CD14-positive monocyte (primary cell): ENCODE measurements around the gene CENPC. TPM values are rescaled to one million over a fixed set of nuclear protein-coding genes. Genes with fewer than 3 reads are reported as not detected.

ENCODE experiments used
- DNase-seq, 3 donors: peaks; one replicate each; pipeline ENCODE4 v3.0.0-alpha.2; 2011 to 2022
- H2AFZ ChIP-seq: 2 replicates; pipeline ENCODE4 v1.6.0; 2012; ENCODE audit warnings: mild to moderate bottlenecking, low read depth, low read length, inconsistent platforms; ENCODE audit not compliant: insufficient read depth, poor library complexity, severe bottlenecking
- H3K27ac ChIP-seq, 2 donors: 1 replicate in 1 of 2; 2 replicates in 1 of 2; pipeline ENCODE4 v1.5.1; 2012 to 2013; ENCODE audit warnings: low read length in 2 of 2, control low read depth in 1 of 2, inconsistent platforms in 1 of 2, low read depth in 1 of 2, mild to moderate bottlenecking in 1 of 2
- H3K27me3 ChIP-seq, 2 donors: one replicate each; pipeline versions ENCODE4 v1.6.0 to v1.6.1; 2011 to 2013; ENCODE audit warnings: low read length in 2 of 2; ENCODE audit not compliant: control insufficient read depth in 2 of 2, insufficient read depth in 2 of 2
- H3K36me3 ChIP-seq, 2 donors: replicated peaks in 1 of 2; 1 replicate in 1 of 2; 2 replicates in 1 of 2; pipeline versions ENCODE4 v1.5.1 to v1.6.1; 2012 to 2013; ENCODE audit warnings: low read length in 2 of 2, control low read depth in 1 of 2, inconsistent platforms in 1 of 2, mild to moderate bottlenecking in 1 of 2; ENCODE audit not compliant: insufficient read depth in 2 of 2, control insufficient read depth in 1 of 2
- H3K4me1 ChIP-seq, 2 donors: 1 replicate in 1 of 2; 2 replicates in 1 of 2; pipeline versions ENCODE4 v1.5.1 to v1.6.1; 2012 to 2013; ENCODE audit warnings: low read length in 2 of 2, control low read depth in 1 of 2, inconsistent platforms in 1 of 2, mild to moderate bottlenecking in 1 of 2, moderate library complexity in 1 of 2; ENCODE audit not compliant: insufficient read depth in 2 of 2, control insufficient read depth in 1 of 2
- H3K4me2 ChIP-seq: replicated peaks from 2 replicates; pipeline ENCODE3; 2012; ENCODE audit warnings: low read length, moderate library complexity, mild to moderate bottlenecking; ENCODE audit not compliant: poor library complexity, severe bottlenecking; ENCODE audit errors: extremely low read depth
- H3K4me3 ChIP-seq, 3 experiments: fragments of 200-600 bp in 1 of 3; sonication (generic) in 1 of 3; replicated peaks in 1 of 3; 1 replicate in 2 of 3; 2 replicates in 1 of 3; pipeline ENCODE4 v1.5.1; 2011 to 2013; ENCODE audit warnings: low read length in 3 of 3, mild to moderate bottlenecking in 3 of 3, control low read depth in 2 of 3, low read depth in 2 of 3, inconsistent platforms in 1 of 3, moderate library complexity in 1 of 3
- H3K79me2 ChIP-seq: 2 replicates; pipeline ENCODE4 v1.6.0; 2012; ENCODE audit warnings: mild to moderate bottlenecking, control low read depth, inconsistent platforms, low read length, moderate library complexity; ENCODE audit not compliant: insufficient read depth
- H3K9ac ChIP-seq: 2 replicates; pipeline ENCODE4 v1.6.0; 2017; ENCODE audit warnings: low read length, mild to moderate bottlenecking; ENCODE audit not compliant: insufficient read depth, poor library complexity, severe bottlenecking
- H3K9me3 ChIP-seq, 2 donors: replicated peaks in 1 of 2; 1 replicate in 1 of 2; 2 replicates in 1 of 2; pipeline versions ENCODE4 v1.5.1 to v1.6.1; 2012 to 2013; ENCODE audit warnings: low read length in 2 of 2, control low read depth in 1 of 2; ENCODE audit not compliant: control insufficient read depth in 1 of 2, insufficient read depth in 1 of 2
- H4K20me1 ChIP-seq: 2 replicates; pipeline ENCODE4 v1.6.0; 2012; ENCODE audit warnings: mild to moderate bottlenecking, low read length, control low read depth, moderate library complexity; ENCODE audit not compliant: insufficient read depth
- H3K27ac Mint-ChIP-seq, 7 donors: one replicate each; pipeline ENCODE4 v1.8.0; 2020; ENCODE audit warnings: mild to moderate bottlenecking in 7 of 7, mixed read lengths in 7 of 7, moderate library complexity in 6 of 7, inconsistent platforms in 2 of 7
- H3K27me3 Mint-ChIP-seq, 3 donors: one replicate each; pipeline ENCODE4 v1.8.0; 2021 to 2022; ENCODE audit warnings: low read depth in 3 of 3, mild to moderate bottlenecking in 3 of 3, mixed read lengths in 3 of 3, moderate library complexity in 3 of 3, inconsistent platforms in 1 of 3
- H3K36me3 Mint-ChIP-seq, 2 donors: one replicate each; pipeline ENCODE4 v1.8.0; 2020; ENCODE audit warnings: mixed read lengths in 2 of 2, inconsistent platforms in 1 of 2, mild to moderate bottlenecking in 1 of 2
- H3K4me1 Mint-ChIP-seq: one replicate; pipeline ENCODE4 v1.8.0; 2020; ENCODE audit warnings: mild to moderate bottlenecking, mixed read lengths
- H3K4me3 Mint-ChIP-seq, 2 donors: one replicate each; pipeline ENCODE4 v1.8.0; 2020; ENCODE audit warnings: mild to moderate bottlenecking in 2 of 2, mixed read lengths in 2 of 2, moderate library complexity in 1 of 2
- H3K9me3 Mint-ChIP-seq, 7 donors: one replicate each; pipeline ENCODE4 v1.8.0; 2020 to 2022; ENCODE audit warnings: mixed read lengths in 7 of 7, mild to moderate bottlenecking in 6 of 7, moderate library complexity in 6 of 7, inconsistent platforms in 2 of 7
- CTCF ChIP-seq: fragments of 200-600 bp; IDR thresholded peaks from one replicate; pipeline ENCODE4 v1.8.0; 2022; ENCODE audit warnings: antibody characterized with exemption, mild to moderate bottlenecking
- WGBS: methylation state at CpG from one replicate; pipeline ENCODE4 v1.1.5; 2013; ENCODE audit warnings: missing lambda C conversion rate; ENCODE audit not compliant: insufficient coverage; 5-methylcytosine and 5-hydroxymethylcytosine counted together
- intact Hi-C, 2 donors: fragments of 100-400 bp; cut with micrococcal nuclease; formaldehyde crosslinking; loops; one replicate each; pipeline versions ENCODE4 v1.15.0 to v1.15.1; 2023
- polyA plus RNA-seq, 3 donors: library from polyadenylated mRNA; depleted of rRNA in 1 of 3; unstranded in 2 of 3; stranded (reverse) in 1 of 3; fragments of 300-500 nt in 2 of 3; fragments of >200 nt in 1 of 3; fragmentation: Illumina TruSeq in 2 of 3; gene quantifications; 1 replicate in 2 of 3; 2 replicates in 1 of 3; pipeline ENCODE4 v1.2.3, GENCODE V29; 2012 to 2021

The CENPC gene
- polyA plus RNA-seq, 3 donors = 6.3 to 7.2 (median 6.7) TPM

- no peak overlapping the region for H2AFZ ChIP-seq
- H3K9ac ChIP-seq = no peak overlapping the region
- no peak overlapping the region for H3K4me3 ChIP-seq
- H3K79me2 ChIP-seq = no peaks in the 10 kb centered on the region
- no peak for DNase-seq
- no peaks in the 10 kb centered on the region for H3K4me1 ChIP-seq
- H3K27ac ChIP-seq = no peak overlapping the region
- H3K27ac Mint-ChIP-seq = no peak overlapping the region
- intact Hi-C loops = no loop called here
- no peak overlapping the region for H3K4me2 ChIP-seq
- H3K4me1 Mint-ChIP-seq = peaks cover 9% of the 10 kb centered on the region
- no peaks in the 10 kb centered on the region for H3K9me3 ChIP-seq
- no peaks in the 10 kb centered on the region for H3K36me3 ChIP-seq
- no peaks in the 10 kb centered on the region for H3K36me3 Mint-ChIP-seq
- no peaks in the 10 kb centered on the region for H3K9me3 Mint-ChIP-seq
- H3K4me3 Mint-ChIP-seq = no peak overlapping the region
- H4K20me1 ChIP-seq = no peaks in the 10 kb centered on the region
- no peaks in the 10 kb centered on the region for H3K27me3 Mint-ChIP-seq
- H3K27me3 ChIP-seq = no peaks in the 10 kb centered on the region
- no peak for TF ChIP-seq CTCF
Observed at GRCh38 chr4:67584496-67584895, 39.2 kb upstream of the CENPC start.

DNA sequence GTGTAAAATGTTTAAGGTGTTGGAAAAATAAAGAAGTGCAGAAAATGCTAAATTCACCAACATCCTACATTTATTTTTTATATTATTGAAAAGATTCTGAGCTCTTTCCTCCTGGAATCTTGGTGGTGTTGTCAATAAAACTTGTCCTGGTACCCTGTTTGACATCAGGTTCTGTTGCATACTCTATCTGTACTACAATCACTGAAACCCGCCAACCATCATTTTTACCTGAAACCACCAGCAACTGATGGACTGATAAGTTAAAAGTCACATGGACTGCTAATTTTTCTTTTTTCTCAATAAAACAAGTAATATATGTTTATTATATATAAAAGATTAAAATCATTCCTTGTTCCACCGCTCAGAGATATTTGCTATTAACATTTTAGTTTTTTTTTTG lies 36.6 kb upstream of the CENPC start:
- no peak for DNase-seq
- Histone ChIP-seq H3K4me3 (no peak overlapping the region), H3K4me1 (no peaks in the 10 kb centered on the region), H4K20me1 (no peaks in the 10 kb centered on the region), H3K9me3 (no peaks in the 10 kb centered on the region), H3K9ac (no peak overlapping the region), H3K36me3 (no peaks in the 10 kb centered on the region), H3K27ac (no peak overlapping the region), H3K4me2 (no peak overlapping the region), H3K79me2 (no peaks in the 10 kb centered on the region), H3K27me3 (no peaks in the 10 kb centered on the region), H2AFZ (no peak overlapping the region)
- H3K4me3 Mint-ChIP-seq = no peak overlapping the region
- H3K27ac Mint-ChIP-seq = no peak overlapping the region
- WGBS = no CpG with 5 or more reads among the region's 2 CpGs
- intact Hi-C loops = no loop called here
- no peak for TF ChIP-seq CTCF
- H3K9me3 Mint-ChIP-seq = no peaks in the 10 kb centered on the region
- no peaks in the 10 kb centered on the region for H3K27me3 Mint-ChIP-seq
- peaks cover 0 to 3% of the 10 kb centered on the region in 2 donors for H3K36me3 Mint-ChIP-seq
- peaks cover 9% of the 10 kb centered on the region for H3K4me1 Mint-ChIP-seq
